K562 (cell line): ENCODE measurements around the gene CHAT. TPM values are rescaled to one million over a fixed set of nuclear protein-coding genes. Genes with fewer than 3 reads are reported as not detected.

Experiments
- ATAC-seq: fragments of 200-7000 bp; cut with Tn5 transposase; 3 replicates; pipeline ENCODE4 v1.9.1; 2020; ENCODE audit warnings: moderate library complexity
- BruUV-seq: library from RNA; stranded (reverse); fragments of 400-500 nt; replicated peaks from 2 replicates; lab custom pipeline; 2021; lab: Mats Ljungman, UMichigan
- CTCF ChIA-PET: fragments of 300-600 bp; formaldehyde crosslinking; extraction: SDS; loops from one replicate; lab custom pipeline; 2021; ENCODE audit warnings: low intra/inter-chr PET ratio; lab: Yijun Ruan, JAX
- POLR2A ChIA-PET: fragments of 300-600, 350-650 bp; sonication (Branson Sonifier 250); formaldehyde crosslinking; extraction: SDS; loops from one replicate; lab custom pipeline; 2021; ENCODE audit warnings: antibody characterized with exemption, inconsistent platforms; lab: Yijun Ruan, JAX
- DNase-seq, 4 experiments: peaks; one replicate each; pipeline versions ENCODE4 v3.0.0 to v3.0.0-alpha.2; 2011 to 2018; ENCODE audit warnings: low spot score in 3 of 4, mixed read lengths in 3 of 4; ENCODE audit errors: extremely low read depth in 1 of 4
- FAIRE-seq: peaks from 2 replicates; lab custom pipeline; 2011; peaks lifted over from hg19 to GRCh38; lab: Jason Lieb, UNC
- H2AFZ ChIP-seq: 2 replicates; pipeline ENCODE4 v1.6.0; 2011; ENCODE audit warnings: low read depth, low read length, control low read depth, inconsistent platforms
- H3K27ac ChIP-seq: fragments of 200-600 bp; 3 replicates; pipeline ENCODE4 v1.8.0; 2011; ENCODE audit warnings: low read depth, mild to moderate bottlenecking, control low read depth, inconsistent platforms, low read length, moderate library complexity, mixed read lengths; ENCODE audit errors: extremely low read depth
- H3K27me3 ChIP-seq, 2 experiments: fragments of 300-600 bp in 1 of 2; 2 replicates in 1 of 2; 3 replicates in 1 of 2; pipeline versions ENCODE4 v1.6.0 to v1.8.0; 2011; ENCODE audit warnings: inconsistent platforms in 2 of 2, low read length in 2 of 2, mild to moderate bottlenecking in 1 of 2, mixed read lengths in 1 of 2, moderate library complexity in 1 of 2; ENCODE audit not compliant: control insufficient read depth in 2 of 2, insufficient read depth in 2 of 2
- H3K36me3 ChIP-seq: fragments of 300-600 bp; 3 replicates; pipeline ENCODE4 v1.8.0; 2011; ENCODE audit warnings: mild to moderate bottlenecking, low read length, inconsistent platforms; ENCODE audit not compliant: control insufficient read depth, insufficient read depth
- H3K4me1 ChIP-seq, 2 experiments: fragments of 200-600 bp in 1 of 2; replicated peaks in 1 of 2; 2 replicates in 1 of 2; 3 replicates in 1 of 2; pipeline versions ENCODE4 v1.5.1 to v1.8.0; 2011; ENCODE audit warnings: inconsistent platforms in 2 of 2, low read length in 2 of 2, mild to moderate bottlenecking in 1 of 2, mixed read lengths in 1 of 2, moderate library complexity in 1 of 2; ENCODE audit not compliant: control insufficient read depth in 2 of 2, insufficient read depth in 2 of 2
- H3K4me2 ChIP-seq: 2 replicates; pipeline ENCODE4 v1.6.1; 2011; ENCODE audit warnings: low read length, control low read depth, inconsistent platforms, mixed read lengths; ENCODE audit not compliant: insufficient read depth
- H3K4me3 ChIP-seq: fragments of 200-600 bp; sonication (generic), shearing (Covaris generic); 2 replicates; pipeline ENCODE4 v1.5.1; 2016; ENCODE audit warnings: control low read depth, inconsistent platforms
- H3K79me2 ChIP-seq: fragments of 200-600 bp; 3 replicates; pipeline ENCODE4 v1.8.0; 2011; ENCODE audit warnings: low read length, inconsistent platforms; ENCODE audit not compliant: control insufficient read depth, insufficient read depth
- H3K9ac ChIP-seq, 2 experiments: 2 replicates each; pipeline versions ENCODE4 v1.6.0 to v1.6.1; 2011; ENCODE audit warnings: low read depth in 2 of 2, low read length in 2 of 2, control low read depth in 1 of 2, inconsistent platforms in 1 of 2, mild to moderate bottlenecking in 1 of 2, mixed read lengths in 1 of 2; ENCODE audit not compliant: insufficient read depth in 1 of 2
- H3K9me1 ChIP-seq: one replicate; pipeline ENCODE4 v1.6.0; 2011; ENCODE audit warnings: inconsistent platforms, mild to moderate bottlenecking, low read length, moderate library complexity; ENCODE audit not compliant: control insufficient read depth, insufficient read depth
- H3K9me3 ChIP-seq: replicated peaks from 2 replicates; pipeline ENCODE4 v1.5.1; 2011; ENCODE audit warnings: low read depth, low read length, inconsistent platforms; ENCODE audit not compliant: control insufficient read depth, insufficient read depth
- H4K20me1 ChIP-seq: replicated peaks from 2 replicates; pipeline ENCODE4 v1.6.1; 2011; ENCODE audit warnings: low read length, inconsistent platforms, mixed read lengths; ENCODE audit not compliant: control insufficient read depth, insufficient read depth
- ATF7 ChIP-seq: fragments of 450-650 bp; IDR thresholded peaks from 2 replicates; pipeline ENCODE4 v1.7.1; 2014; ENCODE audit warnings: mild to moderate bottlenecking, moderate library complexity
- DLX4 ChIP-seq: fragments of 250-450 bp; sonication (Bioruptor Pico); IDR thresholded peaks from 2 replicates; pipeline ENCODE4 v1.6.1; 2021; ENCODE audit warnings: mild to moderate bottlenecking
- E2F3 ChIP-seq: fragments of 250-450 bp; sonication (Bioruptor Pico); IDR thresholded peaks from 2 replicates; pipeline ENCODE4 v1.4.0; 2020; ENCODE audit warnings: mild to moderate bottlenecking
- GTF2B ChIP-seq: IDR thresholded peaks from 2 replicates; pipeline ENCODE4 v1.6.1; 2011; ENCODE audit not compliant: insufficient read length; ENCODE audit errors: extremely low read depth
- PHB ChIP-seq: fragments of 250-450 bp; sonication (Bioruptor Pico); IDR thresholded peaks from 2 replicates; pipeline ENCODE4 v1.5.0; 2021
- RUNX1 ChIP-seq: sonication (generic); IDR thresholded peaks from 2 replicates; pipeline ENCODE4 v1.6.1; 2016; ENCODE audit warnings: antibody characterized with exemption, low read depth
- THRB ChIP-seq: fragments of 450-650 bp; formaldehyde crosslinking; conservative IDR thresholded peaks from 2 replicates; pipeline ENCODE4 v1.4.0; 2022; ENCODE audit warnings: mild to moderate bottlenecking, missing genetic modification characterization
- ZNF436 ChIP-seq: fragments of 250-450, 450-650 bp; sonication (Bioruptor Pico); formaldehyde crosslinking; IDR thresholded peaks from 2 replicates; pipeline ENCODE4 v1.7.0; 2020; ENCODE audit warnings: mild to moderate bottlenecking
- ZNF695 ChIP-seq: fragments of 450-650 bp; formaldehyde crosslinking; IDR thresholded peaks from 2 replicates; pipeline ENCODE4 v1.4.0; 2020; ENCODE audit warnings: mild to moderate bottlenecking, moderate library complexity
- WGBS: fragments of 100-300 bp; shearing (Covaris generic); methylation state at CpG from one replicate; pipeline ENCODE4 v1.1.6; 2016; ENCODE audit warnings: low coverage, mixed read lengths; ENCODE audit not compliant: insufficient coverage; ENCODE audit errors: missing lambda C conversion rate; 5-methylcytosine and 5-hydroxymethylcytosine counted together
- in situ Hi-C: fragments of 300-500 bp; cut with MboI; formaldehyde crosslinking; loops from 4 replicates; pipeline ENCODE4 v1.15.0; 2018; ENCODE audit warnings: inconsistent platforms, mixed read lengths
- intact Hi-C: fragments of 100-400 bp; cut with micrococcal nuclease; formaldehyde crosslinking; loops from 2 replicates; pipeline ENCODE4 v1.14.2; 2022
- polyA plus RNA-seq, 8 experiments: library from polyadenylated mRNA; depleted of rRNA in 4 of 8; stranded (reverse) in 5 of 8; unstranded in 3 of 8; fragments of >200 nt; fragmentation: Nextera tagmentation in 2 of 8; fragmentation: Illumina TruSeq in 1 of 8; extraction: Ambion mirVana in 2 of 8; extraction: Trizol in 1 of 8; gene quantifications; 2 replicates each; pipeline versions ENCODE4 v1.2.1 to v1.2.3, GENCODE V29; 2011 to 2014; ENCODE audit warnings: inconsistent platforms in 1 of 8, missing spikeins in 1 of 8
- total RNA-seq, 7 experiments: library from RNA; depleted of rRNA in 6 of 7; stranded (reverse); fragments of >200 nt in 6 of 7; fragmentation: Illumina TruSeq in 2 of 7; extraction: Trizol in 2 of 7; gene quantifications; 2 replicates each; pipeline versions ENCODE4 v1.2.1 to v1.2.3, GENCODE V29; 2011 to 2021; ENCODE audit warnings: low replicate concordance in 1 of 7

CHAT gene
- total and polyA plus RNA-seq, 9 of the 15 experiments (the other 6 are each of a cell fraction or from before 2014, with no cell fraction given) = not detected

- Histone ChIP-seq H4K20me1 (no peaks in the 10 kb centered on the region), H3K9ac (no peak overlapping the region), H3K27me3 (peaks cover 13 to 52% of the 10 kb centered on the region in 2 experiments; a peak in 3 of 5 replicates), H3K79me2 (no peaks in the 10 kb centered on the region), H3K4me3 (no peak overlapping the region), H3K27ac (no peak overlapping the region), H3K36me3 (no peaks in the 10 kb centered on the region), H3K4me1 (0 out of 5 replicates have a peak, but pooled peaks cover 0 to 3% of the 10 kb centered on the region in 2 experiments), H3K9me3 (no peaks in the 10 kb centered on the region), H3K4me2 (no peak overlapping the region), H3K9me1 (no peaks in the 10 kb centered on the region), H2AFZ (no peak overlapping the region)
- FAIRE-seq (no peak), DNase-seq (no peak), ATAC-seq (no peak)
- POLR2A ChIA-PET = interaction anchor here (0.6 to 1.2 kb wide), 2 partner anchors 9 to 13 kb away, joined by 3 read pairs; no protein-coding TSS in a partner anchor
- TF ChIP-seq E2F3 (no peak), RUNX1 (no peak), GTF2B (no peak), ZNF695 (CRISPR knock-in tag) (no peak), PHB (CRISPR knock-in tag) (no peak), THRB (CRISPR knock-in tag) (no peak), ZNF436 (CRISPR knock-in tag) (no peak), ATF7 (no peak), DLX4 (CRISPR knock-in tag) (no peak)
- in situ Hi-C loops (no loop called here), intact Hi-C loops (no loop called here)
- CTCF ChIA-PET = no interaction called here
- WGBS = 0% methylated on average over 6 of the region's 6 CpGs
- no TSS peak for BruUV-seq
These were observed 18.1 kb downstream of the CHAT start for GRCh38 chr10:49631975-49632374.
